Measurements from ENCODE around the gene HAL.

The HAL gene

DNA sequence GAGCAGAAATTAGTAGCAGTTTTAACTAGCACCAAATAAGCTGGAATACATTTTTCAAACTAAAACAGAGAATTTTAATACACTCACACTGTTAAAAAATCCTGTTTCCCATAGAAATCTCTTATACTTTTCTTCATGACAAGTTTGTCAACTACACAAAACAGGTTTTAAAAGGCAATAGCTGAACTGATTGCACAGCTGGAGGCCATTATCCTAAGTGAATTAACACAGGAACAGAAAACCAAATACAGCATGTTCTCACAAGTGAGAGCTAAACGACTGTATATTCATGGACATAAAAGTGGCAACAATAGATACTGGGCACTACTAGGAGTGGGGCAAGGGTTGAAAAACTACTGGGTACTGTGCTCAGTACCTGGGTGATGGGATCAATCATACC lies 11.6 kb upstream of the HAL start:
- Histone ChIP-seq H3K4me2 (ENCODE audit: low read length) (no peak overlapping the region), H3K36me3 (replicated peaks; ENCODE audit: low read depth, low read length) (peaks cover 18% of the 10 kb centered on the region), H3K4me1 (ENCODE audit: low read length) (no peaks in the 10 kb centered on the region), H3K79me2 (ENCODE audit: low read length) (no peaks in the 10 kb centered on the region), H2AFZ (ENCODE audit: low read depth, low read length) (no peak overlapping the region), H3K4me3 (ENCODE audit: low read length) (no peak overlapping the region), H3K9ac (ENCODE audit: low read length) (no peak overlapping the region), H3K27ac (ENCODE audit: low read length) (no peak overlapping the region), H4K20me1 (ENCODE audit: insufficient read depth, low read length) (no peaks in the 10 kb centered on the region), H3K27me3 (ENCODE audit: low read depth, low read length) (no peaks in the 10 kb centered on the region), H3K9me3 (ENCODE audit: insufficient read depth, low read length) (no peaks in the 10 kb centered on the region)
- TF ChIP-seq, protein P1, sequence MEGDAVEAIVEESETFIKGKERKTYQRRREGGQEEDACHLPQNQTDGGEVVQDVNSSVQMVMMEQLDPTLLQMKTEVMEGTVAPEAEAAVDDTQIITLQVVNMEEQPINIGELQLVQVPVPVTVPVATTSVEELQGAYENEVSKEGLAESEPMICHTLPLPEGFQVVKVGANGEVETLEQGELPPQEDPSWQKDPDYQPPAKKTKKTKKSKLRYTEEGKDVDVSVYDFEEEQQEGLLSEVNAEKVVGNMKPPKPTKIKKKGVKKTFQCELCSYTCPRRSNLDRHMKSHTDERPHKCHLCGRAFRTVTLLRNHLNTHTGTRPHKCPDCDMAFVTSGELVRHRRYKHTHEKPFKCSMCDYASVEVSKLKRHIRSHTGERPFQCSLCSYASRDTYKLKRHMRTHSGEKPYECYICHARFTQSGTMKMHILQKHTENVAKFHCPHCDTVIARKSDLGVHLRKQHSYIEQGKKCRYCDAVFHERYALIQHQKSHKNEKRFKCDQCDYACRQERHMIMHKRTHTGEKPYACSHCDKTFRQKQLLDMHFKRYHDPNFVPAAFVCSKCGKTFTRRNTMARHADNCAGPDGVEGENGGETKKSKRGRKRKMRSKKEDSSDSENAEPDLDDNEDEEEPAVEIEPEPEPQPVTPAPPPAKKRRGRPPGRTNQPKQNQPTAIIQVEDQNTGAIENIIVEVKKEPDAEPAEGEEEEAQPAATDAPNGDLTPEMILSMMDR (IDR thresholded peaks at IDR 0.05; ENCODE audit: low read depth, low read length): no peak
- no peak for TF ChIP-seq EZH2phosphoT487 (IDR thresholded peaks at IDR 0.05; ENCODE audit: low read depth)

DNA sequence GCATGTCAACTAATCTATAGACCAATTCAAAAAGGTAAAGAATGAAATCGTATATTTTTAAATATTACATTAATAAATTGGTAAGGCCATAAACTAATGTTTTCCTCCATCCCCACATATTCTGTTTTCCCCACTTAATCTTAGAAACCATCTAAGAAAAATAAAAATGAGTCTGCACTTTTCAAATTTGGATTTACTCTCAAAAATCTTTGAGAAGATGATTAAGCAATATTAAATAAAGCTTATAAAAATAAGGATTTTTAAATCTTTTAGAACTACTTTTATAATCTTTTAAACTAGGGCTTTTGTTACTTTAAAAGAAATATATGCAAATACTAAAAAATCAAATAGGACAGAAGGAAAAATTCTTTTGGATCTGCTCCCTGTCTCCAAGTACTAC lies 10.6 kb upstream of the HAL start:
- no peaks in the 10 kb centered on the region for H3K27me3 ChIP-seq (ENCODE audit: low read depth, low read length)
- H3K4me2 ChIP-seq (ENCODE audit: low read length): no peak overlapping the region
- no peak overlapping the region for H3K27ac ChIP-seq (ENCODE audit: low read length)
- H3K36me3 ChIP-seq (replicated peaks; ENCODE audit: low read depth, low read length): peaks cover 14% of the 10 kb centered on the region
- H3K4me1 ChIP-seq (ENCODE audit: low read length): no peaks in the 10 kb centered on the region
- H4K20me1 ChIP-seq (ENCODE audit: insufficient read depth, low read length): no peaks in the 10 kb centered on the region
- H3K79me2 ChIP-seq (ENCODE audit: low read length): no peaks in the 10 kb centered on the region
- no peak overlapping the region for H3K4me3 ChIP-seq (ENCODE audit: low read length)
- no peak overlapping the region for H2AFZ ChIP-seq (ENCODE audit: low read depth, low read length)
- TF ChIP-seq EZH2phosphoT487 (IDR thresholded peaks at IDR 0.05; ENCODE audit: low read depth): no peak
- TF ChIP-seq, protein P1 (IDR thresholded peaks at IDR 0.05; ENCODE audit: low read depth, low read length): no peak
- no peaks in the 10 kb centered on the region for H3K9me3 ChIP-seq (ENCODE audit: insufficient read depth, low read length)
- no peak overlapping the region for H3K9ac ChIP-seq (ENCODE audit: low read length)

DNA sequence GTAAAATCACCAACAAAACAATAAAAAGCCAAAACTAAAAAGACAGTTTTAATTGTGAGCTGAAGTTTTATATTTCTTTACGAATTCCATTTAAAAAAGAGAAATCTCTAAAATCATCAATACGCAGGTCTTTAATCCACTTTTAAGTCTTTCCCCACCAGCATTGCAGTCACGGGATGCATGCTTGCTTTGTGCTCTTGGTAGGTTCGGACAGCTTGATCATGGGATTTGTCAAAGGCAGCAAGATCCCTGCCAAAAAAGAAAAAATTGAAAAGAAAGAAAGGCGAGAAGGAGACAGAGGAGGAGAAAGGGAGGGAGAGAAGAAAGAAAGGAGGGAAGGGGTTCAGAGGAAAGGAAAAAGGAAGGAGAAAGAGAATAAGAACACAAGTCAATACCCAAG lies 4.7 kb upstream of the HAL start:
- Histone ChIP-seq H3K4me1 (ENCODE audit: low read length) (peaks cover 5% of the 10 kb centered on the region), H3K4me3 (ENCODE audit: low read length) (no peak overlapping the region), H3K79me2 (ENCODE audit: low read length) (no peaks in the 10 kb centered on the region), H2AFZ (ENCODE audit: low read depth, low read length) (no peak overlapping the region), H3K9ac (ENCODE audit: low read length) (no peak overlapping the region), H4K20me1 (ENCODE audit: insufficient read depth, low read length) (no peaks in the 10 kb centered on the region), H3K27ac (ENCODE audit: low read length) (no peak overlapping the region), H3K9me3 (ENCODE audit: insufficient read depth, low read length) (no peaks in the 10 kb centered on the region), H3K4me2 (ENCODE audit: low read length) (no peak overlapping the region), H3K27me3 (ENCODE audit: low read depth, low read length) (no peaks in the 10 kb centered on the region), H3K36me3 (replicated peaks; ENCODE audit: low read depth, low read length) (peaks cover 8% of the 10 kb centered on the region)
- TF ChIP-seq, protein P1 (IDR thresholded peaks at IDR 0.05; ENCODE audit: low read depth, low read length): no peak
- no peak for TF ChIP-seq EZH2phosphoT487 (IDR thresholded peaks at IDR 0.05; ENCODE audit: low read depth)

GRCh38 chr12:95999484-95999883 lies 3.3 kb upstream of the HAL start:
- Histone ChIP-seq H3K27ac (ENCODE audit: low read length) (no peak overlapping the region), H3K79me2 (ENCODE audit: low read length) (no peaks in the 10 kb centered on the region), H3K9ac (ENCODE audit: low read length) (no peak overlapping the region), H3K9me3 (ENCODE audit: insufficient read depth, low read length) (no peaks in the 10 kb centered on the region), H3K4me2 (ENCODE audit: low read length) (no peak overlapping the region), H3K4me3 (ENCODE audit: low read length) (no peak overlapping the region), H3K27me3 (ENCODE audit: low read depth, low read length) (no peaks in the 10 kb centered on the region), H3K36me3 (replicated peaks; ENCODE audit: low read depth, low read length) (peaks cover 4% of the 10 kb centered on the region), H4K20me1 (ENCODE audit: insufficient read depth, low read length) (no peaks in the 10 kb centered on the region), H2AFZ (ENCODE audit: low read depth, low read length) (no peak overlapping the region), H3K4me1 (ENCODE audit: low read length) (peaks cover 5% of the 10 kb centered on the region)
- TF ChIP-seq, protein P1 (IDR thresholded peaks at IDR 0.05; ENCODE audit: low read depth, low read length): no peak
- no peak for TF ChIP-seq EZH2phosphoT487 (IDR thresholded peaks at IDR 0.05; ENCODE audit: low read depth)

All from OCI-LY3 (cell line).